Hematopoietic multipotent progenitor cell (in vitro differentiated cells): ENCODE data around the gene TIMM23. TPM values are rescaled to one million over a fixed set of nuclear protein-coding genes. Genes with fewer than 3 reads are reported as not detected.
"Not testable (repeated sequence)": the region's sequence is repeated elsewhere in the genome, so short reads cannot be mapped to it uniquely, and the experiment has no call there.

Source experiments
- DNase-seq, 3 donors: peaks; one replicate each; pipeline ENCODE4 v3.0.0-alpha.2; 2011 to 2015; ENCODE audit warnings: low read depth in 2 of 3, low spot score in 2 of 3
- total RNA-seq: library from RNA; depleted of rRNA; stranded (reverse); fragments of >200 nt; gene quantifications from one replicate; pipeline ENCODE4 v1.2.3, GENCODE V29; 2012

Gene TIMM23
- total RNA-seq, 1 donor, result 30.7 TPM

GRCh38 chr10:45985590-45985989 is 13.3 kb downstream of the TIMM23 start:
- DNase-seq, result not testable (repeated sequence)

GRCh38 chr10:45997557-45997956 is 25.3 kb downstream of the TIMM23 start:
- DNase-seq, result no peak

- DNase-seq, result no peak
Observed at GRCh38 chr10:45997994-45998763, 25.9 kb downstream of the TIMM23 start.

GRCh38 chr10:45999955-46000354 is 27.7 kb downstream of the TIMM23 start:
- DNase-seq, result not testable (repeated sequence)

- no peak for DNase-seq
Observed at GRCh38 chr10:46000538-46000937, 28.2 kb downstream of the TIMM23 start.

GRCh38 chr10:46001187-46001756 is 29.0 kb downstream of the TIMM23 start:
- peak in 2 of 3 donors; percentile 50 to 68 for DNase-seq

GRCh38 chr10:46002189-46002687 is 29.9 kb downstream of the TIMM23 start:
- not testable (repeated sequence) for DNase-seq

- DNase-seq, result no peak
Observed at GRCh38 chr10:46002916-46003693, 30.8 kb downstream of the TIMM23 start.

GRCh38 chr10:46004963-46005362 is 32.7 kb downstream of the TIMM23 start:
- no peak for DNase-seq

- DNase-seq, result no peak
Observed at GRCh38 chr10:46005383-46005782, 33.1 kb downstream of the TIMM23 start.

- DNase-seq, result no peak
Observed at GRCh38 chr10:46006219-46006618, 33.9 kb downstream of the TIMM23 start.

- no peak for DNase-seq
Observed at GRCh38 chr10:46012746-46013145, 40.5 kb downstream of the TIMM23 start.

GRCh38 chr10:46014206-46014605 is 41.9 kb downstream of the TIMM23 start:
- DNase-seq, result no peak

GRCh38 chr10:46014683-46015405 is 42.6 kb downstream of the TIMM23 start:
- no peak for DNase-seq

- DNase-seq, result no peak
Observed at GRCh38 chr10:46016190-46016589, 43.9 kb downstream of the TIMM23 start.

- no peak for DNase-seq
Observed at GRCh38 chr10:46016811-46017210, 44.5 kb downstream of the TIMM23 start.

GRCh38 chr10:46017733-46018132 is 45.4 kb downstream of the TIMM23 start:
- DNase-seq, result no peak

GRCh38 chr10:46018453-46019176 is 46.3 kb downstream of the TIMM23 start:
- DNase-seq, result peak in 2 of 3 donors; percentile 63 to 75

GRCh38 chr10:46019177-46019528 is 46.9 kb downstream of the TIMM23 start:
- DNase-seq, result no peak
